Lower lobe of right lung (tissue), 2 donors: ENCODE results near the gene KCNG1. TPM values are rescaled to one million over a fixed set of nuclear protein-coding genes. Genes with fewer than 3 reads are reported as not detected.

Experiments used
- ATAC-seq, 2 donors: fragments of 200-7000 bp; cut with Tn5 transposase; one replicate each; pipeline ENCODE4 v1.9.1; 2020 to 2022; ENCODE audit warnings: mild to moderate bottlenecking in 2 of 2, moderate library complexity in 2 of 2
- DNase-seq: peaks from one replicate; pipeline ENCODE4 v3.0.0-alpha.2; 2020
- H3K27ac ChIP-seq: fragments of 200-600 bp; one replicate; pipeline ENCODE4 v1.8.0; 2022
- H3K27me3 ChIP-seq: fragments of 200-600 bp; one replicate; pipeline ENCODE4 v1.8.0; 2022; ENCODE audit warnings: low read depth
- H3K36me3 ChIP-seq: fragments of 200-600 bp; one replicate; pipeline ENCODE4 v1.8.0; 2022; ENCODE audit warnings: mild to moderate bottlenecking
- H3K4me1 ChIP-seq: fragments of 200-600 bp; one replicate; pipeline ENCODE4 v1.8.0; 2022
- H3K4me3 ChIP-seq: fragments of 200-600 bp; one replicate; pipeline ENCODE4 v1.8.0; 2022; ENCODE audit warnings: mild to moderate bottlenecking
- H3K9me3 ChIP-seq: fragments of 200-600 bp; one replicate; pipeline ENCODE4 v1.8.0; 2022
- CTCF ChIP-seq: fragments of 200-600 bp; IDR thresholded peaks from one replicate; pipeline ENCODE4 v1.8.0; 2022; ENCODE audit warnings: antibody characterized with exemption, mild to moderate bottlenecking
- intact Hi-C: fragments of 100-400 bp; cut with DNase I; formaldehyde crosslinking; loops from one replicate; pipeline ENCODE4 v1.11.0; 2022
- total RNA-seq: library from RNA; stranded (reverse); fragmentation: NEBNext Ultra II Directional; extraction: Animal tissue kit (Norgen Biotek cat#: 25700); gene quantifications from one replicate; pipeline ENCODE4 v1.2.1, GENCODE V29; 2021
- donor health status: DM: no; HTN: yes; CAD: no; lungs with severe emphysema.

The KCNG1 gene
- total RNA-seq, 1 donor from 2014 or later, result not detected

- TF ChIP-seq CTCF, result no peak
- Histone ChIP-seq H3K27ac (no peak overlapping the region), H3K9me3 (no peaks in the 10 kb centered on the region), H3K4me1 (no peaks in the 10 kb centered on the region), H3K4me3 (no peak overlapping the region), H3K36me3 (no peaks in the 10 kb centered on the region), H3K27me3 (peaks cover 14% of the 10 kb centered on the region)
- DNase-seq (no peak), ATAC-seq (no peak)
- intact Hi-C loops, result no loop called here
Observed at GRCh38 chr20:51010043-51010365, 12.9 kb downstream of the KCNG1 start.

- H3K36me3 ChIP-seq, result no peaks in the 10 kb centered on the region
- H3K4me1 ChIP-seq, result no peaks in the 10 kb centered on the region
- intact Hi-C loops, result no loop called here
- ATAC-seq (no peak), DNase-seq (no peak)
- no peaks in the 10 kb centered on the region for H3K9me3 ChIP-seq
- no peak overlapping the region for H3K4me3 ChIP-seq
- no peak for TF ChIP-seq CTCF
- H3K27me3 ChIP-seq, result peaks cover 9% of the 10 kb centered on the region
- H3K27ac ChIP-seq, result no peak overlapping the region
Observed at GRCh38 chr20:51009303-51010042, 13.4 kb downstream of the KCNG1 start.

- Histone ChIP-seq H3K4me1 (no peaks in the 10 kb centered on the region), H3K4me3 (no peak overlapping the region), H3K36me3 (no peaks in the 10 kb centered on the region), H3K27ac (no peak overlapping the region), H3K9me3 (no peaks in the 10 kb centered on the region), H3K27me3 (peaks cover 9% of the 10 kb centered on the region)
- no peak for TF ChIP-seq CTCF
- ATAC-seq (no peak), DNase-seq (no peak)
- intact Hi-C loops, result no loop called here
Observed at GRCh38 chr20:51008718-51009117, 14.2 kb downstream of the KCNG1 start.

- Histone ChIP-seq H3K4me3 (no peak overlapping the region), H3K36me3 (no peaks in the 10 kb centered on the region), H3K9me3 (no peaks in the 10 kb centered on the region), H3K27me3 (peaks cover 5% of the 10 kb centered on the region), H3K27ac (no peak overlapping the region), H3K4me1 (no peaks in the 10 kb centered on the region)
- no peak for TF ChIP-seq CTCF
- DNase-seq, result no peak
- intact Hi-C loops, result no loop called here
- ATAC-seq, result no peak
Observed at GRCh38 chr20:51005214-51005613, 17.7 kb downstream of the KCNG1 start.

GRCh38 chr20:51004781-51005180 lies 18.1 kb downstream of the KCNG1 start:
- H3K4me3 ChIP-seq, result no peak overlapping the region
- no peaks in the 10 kb centered on the region for H3K9me3 ChIP-seq
- no peaks in the 10 kb centered on the region for H3K36me3 ChIP-seq
- TF ChIP-seq CTCF, result no peak
- no peak overlapping the region for H3K27ac ChIP-seq
- H3K27me3 ChIP-seq, result peaks cover 5% of the 10 kb centered on the region
- no peak for DNase-seq
- no peaks in the 10 kb centered on the region for H3K4me1 ChIP-seq
- ATAC-seq, result no peak
- intact Hi-C loops, result no loop called here
